Coronary artery (tissue), 2 donors: ENCODE measurements around the gene INPP5D.

Source experiments
- DNase-seq: peaks from one replicate; pipeline ENCODE4 v3.0.0-alpha.2; 2017; ENCODE audit warnings: low spot score
- H3K27ac ChIP-seq, 2 donors: fragments of 200-600 bp; sonication (generic); one replicate each; pipeline ENCODE4 v1.5.1; 2016 to 2019
- H3K4me3 ChIP-seq: fragments of 200-600 bp; sonication (generic); 2 replicates; pipeline ENCODE4 v1.5.1; 2016; ENCODE audit warnings: mild to moderate bottlenecking, moderate library complexity
- TF ChIP-seq, protein P1 (sequence below): fragments of 200-600 bp; sonication (generic); IDR thresholded peaks from one replicate; pipeline ENCODE4 v1.5.1; 2019; ENCODE audit warnings: antibody characterized with exemption

The INPP5D gene

GRCh38 chr2:233255151-233255550 is 195.0 kb downstream of the INPP5D start:
- DNase-seq = no peak
- TF ChIP-seq, protein P1, sequence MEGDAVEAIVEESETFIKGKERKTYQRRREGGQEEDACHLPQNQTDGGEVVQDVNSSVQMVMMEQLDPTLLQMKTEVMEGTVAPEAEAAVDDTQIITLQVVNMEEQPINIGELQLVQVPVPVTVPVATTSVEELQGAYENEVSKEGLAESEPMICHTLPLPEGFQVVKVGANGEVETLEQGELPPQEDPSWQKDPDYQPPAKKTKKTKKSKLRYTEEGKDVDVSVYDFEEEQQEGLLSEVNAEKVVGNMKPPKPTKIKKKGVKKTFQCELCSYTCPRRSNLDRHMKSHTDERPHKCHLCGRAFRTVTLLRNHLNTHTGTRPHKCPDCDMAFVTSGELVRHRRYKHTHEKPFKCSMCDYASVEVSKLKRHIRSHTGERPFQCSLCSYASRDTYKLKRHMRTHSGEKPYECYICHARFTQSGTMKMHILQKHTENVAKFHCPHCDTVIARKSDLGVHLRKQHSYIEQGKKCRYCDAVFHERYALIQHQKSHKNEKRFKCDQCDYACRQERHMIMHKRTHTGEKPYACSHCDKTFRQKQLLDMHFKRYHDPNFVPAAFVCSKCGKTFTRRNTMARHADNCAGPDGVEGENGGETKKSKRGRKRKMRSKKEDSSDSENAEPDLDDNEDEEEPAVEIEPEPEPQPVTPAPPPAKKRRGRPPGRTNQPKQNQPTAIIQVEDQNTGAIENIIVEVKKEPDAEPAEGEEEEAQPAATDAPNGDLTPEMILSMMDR = no peak
- Histone ChIP-seq H3K4me3 (no peak overlapping the region), H3K27ac (no peak overlapping the region)

GRCh38 chr2:233256048-233256447 is 195.9 kb downstream of the INPP5D start:
- TF ChIP-seq, protein P1 = no peak
- no peak overlapping the region for H3K27ac ChIP-seq

More at GRCh38 chr2:233256048-233256447, 195.9 kb downstream of the INPP5D start:
- H3K4me3 ChIP-seq = no peak overlapping the region
- no peak for DNase-seq
